ENCODE data around the gene AGBL4.

Gene AGBL4

DNA sequence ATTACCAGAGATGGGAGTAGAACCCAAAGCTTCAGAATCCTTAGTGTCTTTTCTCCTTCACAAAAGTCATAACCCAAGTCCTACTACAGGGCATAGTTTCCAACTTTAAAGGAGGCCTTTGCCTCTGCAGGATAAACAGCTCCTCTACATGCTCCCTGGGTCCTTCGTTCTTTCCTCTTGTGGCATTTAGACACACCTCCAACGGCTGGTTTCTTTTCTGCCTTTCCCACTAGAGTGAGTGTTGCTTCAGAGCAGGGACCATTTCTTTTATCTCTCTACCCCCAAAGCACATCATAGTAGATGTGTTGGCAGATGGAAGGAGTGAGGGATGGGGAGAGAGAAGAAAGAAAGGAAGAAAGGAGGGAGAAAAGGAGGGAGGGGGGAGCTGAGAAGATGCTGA lies 1407.0 kb downstream of the AGBL4 start:
- DNase-seq = no peak

GRCh38 chr1:48611841-48612240 lies 1411.9 kb downstream of the AGBL4 start:
- no peak for DNase-seq

DNA sequence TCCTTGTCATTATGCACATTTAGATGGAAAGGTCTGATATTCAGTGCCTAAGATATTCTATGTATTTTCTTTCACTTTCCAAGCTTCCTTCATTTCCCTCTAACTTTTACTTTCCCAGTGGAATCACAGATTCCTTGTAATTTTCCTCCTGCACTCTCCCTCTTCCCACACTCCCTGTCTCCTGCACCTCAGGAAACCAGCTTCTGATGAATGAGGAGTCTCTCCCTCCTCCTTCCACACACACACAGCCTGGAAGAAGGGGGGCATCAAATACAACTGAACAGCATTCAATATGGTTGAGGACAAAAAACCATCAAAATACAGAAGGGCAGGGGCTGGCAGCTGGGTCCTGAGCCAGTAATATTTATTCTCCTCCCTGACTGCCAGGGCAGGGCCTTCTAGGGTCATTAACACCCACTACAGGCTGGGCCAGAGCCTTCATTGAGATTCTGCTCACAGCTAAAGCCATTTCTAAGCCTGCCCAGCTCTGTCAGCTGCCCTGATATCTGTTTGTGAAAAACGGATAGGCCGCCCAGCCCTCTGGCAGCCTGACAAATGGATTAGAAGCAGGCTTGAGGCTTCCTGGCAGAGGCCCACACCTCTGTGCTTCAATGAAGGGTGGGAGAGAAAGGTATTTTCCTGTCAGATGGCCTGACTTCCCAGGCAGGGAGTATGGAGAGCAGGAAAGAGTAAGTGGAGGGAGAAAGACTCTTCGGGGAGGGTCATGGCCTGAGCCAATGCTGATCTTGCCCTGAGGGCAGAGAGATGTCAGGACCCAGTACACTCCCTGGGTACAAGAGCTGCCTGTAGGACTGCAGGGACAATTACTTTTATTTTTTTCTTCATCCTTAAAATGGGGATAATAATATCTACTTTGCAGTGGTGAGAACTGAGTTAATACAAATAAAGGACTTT lies 1412.9 kb downstream of the AGBL4 start:
- no peak for DNase-seq

GRCh38 chr1:48608882-48609281 lies 1414.9 kb downstream of the AGBL4 start:
- no peak for DNase-seq

DNA sequence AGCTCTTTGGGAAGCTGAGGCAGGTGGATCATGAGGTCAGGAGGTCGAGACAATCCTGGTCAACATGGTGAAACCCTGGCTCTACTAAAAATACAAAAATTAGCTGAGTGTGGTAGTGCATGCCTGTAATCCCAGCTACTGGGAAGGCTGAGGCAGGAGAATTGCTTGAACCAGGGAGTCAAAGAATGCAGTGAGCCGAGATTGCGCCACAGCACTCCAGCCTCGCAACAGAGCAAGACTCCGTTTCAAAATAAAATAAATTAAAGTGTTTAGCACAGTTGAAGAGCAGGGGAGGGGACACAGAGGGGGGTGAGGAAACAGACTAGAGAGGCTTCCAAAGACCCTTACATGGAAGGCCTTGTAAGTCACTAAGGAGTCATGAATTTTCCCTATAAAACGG lies 1420.5 kb downstream of the AGBL4 start:
- DNase-seq = no peak

- DNase-seq = no peak
These were observed 1421.4 kb downstream of the AGBL4 start for GRCh38 chr1:48602349-48602748.

DNA sequence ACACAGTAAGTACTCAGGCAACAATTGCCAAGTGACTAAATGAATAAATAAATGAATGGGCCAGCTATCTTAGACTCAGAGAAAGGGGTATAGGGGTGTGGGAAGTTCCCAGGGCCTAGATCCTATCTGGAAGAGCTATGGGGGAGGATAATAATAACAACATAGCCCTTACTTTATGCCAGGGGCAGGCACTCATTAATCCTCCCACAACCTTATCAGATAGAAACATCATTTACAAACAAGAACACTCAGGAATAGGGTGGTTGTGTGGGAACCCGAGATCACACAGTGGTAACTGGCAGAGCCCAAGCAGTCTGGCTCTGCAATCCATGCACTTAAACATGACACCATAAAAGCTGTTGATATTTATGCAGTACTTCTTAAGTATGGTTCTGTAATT lies 1423.6 kb downstream of the AGBL4 start:
- DNase-seq = no peak

- no peak for DNase-seq
These were observed 1426.1 kb downstream of the AGBL4 start for GRCh38 chr1:48597663-48598062.

GRCh38 chr1:48596046-48596445 lies 1427.7 kb downstream of the AGBL4 start:
- DNase-seq = no peak

- no peak for DNase-seq
These were observed 1428.1 kb downstream of the AGBL4 start for GRCh38 chr1:48595613-48596012.

DNA sequence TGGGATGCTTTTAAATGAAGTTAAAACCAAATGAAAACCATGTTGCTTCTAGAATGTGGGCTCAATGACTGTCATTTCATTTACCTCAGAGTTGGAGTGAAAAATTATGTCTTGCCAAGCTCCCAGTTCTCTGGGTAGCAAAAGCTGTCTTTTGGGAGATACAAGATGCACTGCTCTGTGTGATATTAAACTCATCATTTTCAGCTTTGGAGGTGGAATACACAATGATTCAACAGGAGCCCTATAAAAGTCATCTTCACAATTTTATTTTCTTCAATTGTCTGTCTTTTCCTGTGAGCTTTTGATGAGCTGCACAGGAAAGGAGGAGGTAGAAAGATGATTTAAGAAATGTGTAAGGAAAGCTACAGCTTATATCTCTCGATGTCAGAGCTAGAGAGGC lies 1431.4 kb downstream of the AGBL4 start:
- DNase-seq = no peak

- DNase-seq = no peak
These were observed 1432.6 kb downstream of the AGBL4 start for GRCh38 chr1:48591181-48591580.

DNA sequence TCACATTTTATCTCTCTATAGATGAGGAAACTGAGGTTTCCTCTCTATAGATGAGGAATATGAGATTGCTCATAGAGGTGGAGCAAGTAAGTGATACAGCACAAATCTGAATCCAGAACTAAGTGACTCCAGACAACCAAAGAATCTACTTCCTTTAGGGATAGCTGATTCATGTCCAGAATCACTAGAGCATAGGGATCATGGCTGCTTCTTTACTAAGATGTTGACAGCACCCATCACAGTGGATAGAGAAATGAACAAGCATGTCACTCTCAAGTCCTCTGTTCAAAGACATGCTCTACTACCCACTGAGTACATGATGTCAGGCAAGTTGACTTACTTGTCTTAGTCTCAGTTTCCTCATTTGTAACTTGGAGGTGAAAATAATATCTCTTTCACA lies 1435.7 kb downstream of the AGBL4 start:
- DNase-seq = no peak

GRCh38 chr1:48582408-48582807 lies 1441.3 kb downstream of the AGBL4 start:
- DNase-seq = no peak

DNA sequence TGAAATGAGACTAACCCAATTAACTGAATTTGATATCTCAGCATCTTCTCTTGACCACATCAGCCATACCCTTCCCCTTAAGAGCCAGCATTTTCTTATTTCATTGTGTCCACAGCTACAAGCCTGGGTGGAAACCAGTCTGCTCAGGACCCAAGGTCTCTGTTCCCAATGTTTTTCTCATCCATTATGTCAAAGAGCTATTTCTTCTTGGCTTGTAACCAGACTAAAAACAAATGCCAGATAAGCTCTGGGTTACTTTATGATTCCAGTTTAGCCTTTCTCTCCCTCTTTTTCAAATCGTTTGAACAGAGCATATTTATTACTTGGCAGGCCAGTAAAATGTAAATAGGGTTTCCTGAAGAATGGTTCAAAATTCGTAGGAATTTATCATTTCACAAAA lies 1442.5 kb downstream of the AGBL4 start:
- no peak for DNase-seq

DNA sequence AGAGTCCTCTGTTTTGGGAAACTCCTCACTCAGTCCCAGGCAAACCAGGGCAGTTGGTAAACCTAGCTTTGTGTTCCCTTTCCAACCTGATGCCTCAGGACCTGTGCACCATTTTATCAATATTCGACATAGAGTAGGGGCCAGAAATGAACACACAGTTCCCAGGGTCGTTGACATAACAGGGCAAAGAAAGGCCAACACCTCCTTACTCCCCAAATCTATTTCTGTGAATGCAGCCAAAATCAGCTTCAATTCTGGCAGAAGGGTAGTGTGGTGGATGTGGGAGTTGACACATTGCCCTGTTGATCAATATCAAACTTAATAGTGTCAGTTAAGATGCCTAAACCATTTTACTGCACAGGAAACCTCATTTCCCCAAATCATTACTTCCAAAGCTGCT lies 1447.2 kb downstream of the AGBL4 start:
- DNase-seq = no peak

DNA sequence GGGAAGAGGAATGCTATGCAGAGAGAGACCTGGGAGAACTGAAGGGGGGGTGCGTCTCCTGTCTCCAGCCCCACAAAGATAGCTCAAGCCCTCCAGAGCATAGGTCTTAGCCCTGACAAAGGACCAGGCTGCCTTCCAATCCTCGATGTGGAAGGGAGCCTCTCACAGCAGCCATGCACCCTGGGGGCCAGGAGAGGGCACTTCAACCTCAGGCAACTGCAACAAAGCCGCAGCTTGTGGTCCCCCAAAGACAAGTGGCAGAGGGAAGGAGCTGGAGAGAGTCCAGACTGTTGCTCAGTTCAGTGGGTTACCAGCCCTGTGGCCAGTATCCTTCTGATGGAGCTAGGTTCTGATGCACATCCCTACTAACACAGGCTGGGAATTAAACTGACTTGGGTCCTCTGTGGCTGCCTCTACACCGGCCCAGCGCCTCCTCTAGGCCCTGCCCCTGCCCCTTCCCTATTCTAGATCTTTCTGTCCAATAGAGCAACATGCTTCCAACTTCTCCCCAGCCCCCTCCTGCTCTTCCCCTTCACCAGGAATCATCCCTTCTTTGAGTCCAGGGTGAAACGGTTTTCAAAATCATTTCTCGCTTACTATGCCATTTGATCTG lies 1451.0 kb downstream of the AGBL4 start:
- DNase-seq = no peak

GRCh38 chr1:48572134-48572533 lies 1451.6 kb downstream of the AGBL4 start:
- no peak for DNase-seq

- no peak for DNase-seq
These were observed 1452.3 kb downstream of the AGBL4 start for GRCh38 chr1:48571303-48571987.

DNA sequence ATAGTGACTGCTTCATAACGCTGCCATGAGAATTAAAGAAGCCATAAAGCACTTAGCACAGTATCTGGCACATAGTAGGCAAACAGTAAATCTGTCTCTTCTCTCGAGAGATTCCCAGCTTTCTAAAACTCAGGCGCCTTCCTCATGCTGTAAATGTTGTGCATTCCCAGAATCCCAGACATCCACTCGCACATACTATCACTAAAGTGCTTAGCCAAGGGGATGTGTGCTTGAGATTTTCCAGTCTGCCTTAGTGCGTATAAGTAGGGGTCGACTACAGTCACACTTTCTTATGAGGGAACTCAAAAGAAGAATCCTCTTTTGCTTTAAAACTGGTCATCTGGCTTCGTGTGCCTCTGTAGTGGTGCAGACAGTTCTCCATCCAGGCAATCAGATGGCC lies 1453.2 kb downstream of the AGBL4 start:
- no peak for DNase-seq

GRCh38 chr1:48568501-48568900 lies 1455.3 kb downstream of the AGBL4 start:
- DNase-seq = no peak

- DNase-seq = no peak
These were observed 1457.3 kb downstream of the AGBL4 start for GRCh38 chr1:48566492-48566891.

GRCh38 chr1:48563021-48563420 lies 1460.7 kb downstream of the AGBL4 start:
- no peak for DNase-seq

GRCh38 chr1:48561444-48561843 lies 1462.3 kb downstream of the AGBL4 start:
- DNase-seq = no peak

Data from activated CD8-positive, alpha-beta memory T cell treated with anti-CD3 and anti-CD28 coated beads, Interleukin-2, amount 50 U/mL, for 4 hours (primary cell).